SH-SY5Y (cell line): ENCODE results near the gene SULT1C4.

ENCODE experiments used
- GATA2 ChIP-seq: IDR thresholded peaks from 2 replicates; pipeline ENCODE4 v1.6.1; 2011; ENCODE audit warnings: mild to moderate bottlenecking, low read depth, low read length
- GATA3 ChIP-seq: IDR thresholded peaks from 2 replicates; pipeline ENCODE4 v1.6.1; 2011; ENCODE audit warnings: low read depth, mild to moderate bottlenecking, low read length, moderate library complexity

DNA sequence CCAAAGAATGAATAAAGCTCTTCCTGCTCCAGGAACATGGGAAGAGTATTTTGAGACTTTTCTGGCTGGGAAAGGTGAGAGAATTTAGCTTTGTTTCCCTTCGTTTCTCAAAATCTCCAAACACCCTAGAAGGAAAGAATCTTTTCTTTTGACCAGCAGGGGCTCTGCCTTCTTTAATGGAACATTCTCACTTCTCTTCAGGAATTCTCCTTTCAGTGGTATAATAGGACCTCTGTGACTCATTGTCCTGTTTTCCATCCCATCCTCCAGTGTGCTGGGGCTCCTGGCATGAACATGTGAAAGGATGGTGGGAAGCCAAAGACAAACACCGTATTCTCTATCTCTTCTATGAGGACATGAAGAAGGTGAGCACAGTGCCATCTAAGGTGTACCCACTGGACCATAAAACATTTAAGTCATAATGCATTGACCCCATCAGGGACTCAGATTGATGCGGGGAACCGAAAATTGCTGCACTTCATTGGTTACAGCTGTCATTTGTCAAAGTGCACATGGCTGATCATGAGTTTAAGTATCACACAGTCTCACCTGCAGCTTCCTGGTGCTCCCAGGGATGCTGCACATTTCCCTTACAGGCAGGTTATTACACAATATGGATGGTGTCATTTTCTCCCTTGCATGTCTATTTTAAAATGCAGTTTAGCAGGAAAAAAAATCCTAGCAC is 5.5 kb downstream of the SULT1C4 start:
- TF ChIP-seq GATA2 (no peak), GATA3 (no peak)
